ENCODE measurements around the gene RHOH.
A peak's percentile ranks its signal among the peaks of the same experiment; 100 is the strongest.
"Not testable (repeated sequence)": the region's sequence is repeated elsewhere in the genome, so short reads cannot be mapped to it uniquely, and the experiment has no call there.

The RHOH gene, protein sequence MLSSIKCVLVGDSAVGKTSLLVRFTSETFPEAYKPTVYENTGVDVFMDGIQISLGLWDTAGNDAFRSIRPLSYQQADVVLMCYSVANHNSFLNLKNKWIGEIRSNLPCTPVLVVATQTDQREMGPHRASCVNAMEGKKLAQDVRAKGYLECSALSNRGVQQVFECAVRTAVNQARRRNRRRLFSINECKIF

DNA sequence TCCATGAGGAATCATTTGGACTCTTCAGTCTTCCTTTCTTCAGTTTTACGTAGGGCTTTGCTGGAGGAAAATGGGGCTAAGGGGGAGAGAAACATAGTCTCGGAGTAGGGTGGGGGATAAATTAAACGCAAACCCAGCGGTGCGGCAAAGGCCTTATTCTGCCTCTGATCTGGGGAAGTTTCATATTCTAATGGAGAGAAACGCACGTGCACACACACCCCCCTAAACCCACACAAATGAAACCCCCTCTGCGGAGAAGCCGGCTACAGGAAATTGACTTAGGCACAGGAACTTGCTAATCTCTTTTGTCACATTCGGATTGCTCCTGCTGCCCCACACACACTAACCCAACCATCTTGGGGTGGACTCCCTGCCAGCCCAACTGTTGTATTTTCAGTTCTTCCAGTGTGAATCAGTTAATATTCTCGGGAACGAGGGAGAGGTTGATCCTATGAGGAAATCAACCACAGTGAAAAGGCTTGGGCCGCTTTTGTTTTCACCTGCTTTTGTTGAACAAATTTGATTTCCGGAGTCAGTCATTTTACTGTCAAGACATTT, at the start of gene RHOH:
TSS of gene RHOH (plus strand) at position 308 of the 558 bp plus-strand sequence. CDS start 46,356 bp downstream, outside the sequence.
- H3K4me1 ChIP-seq, result peaks cover 66% of the 10 kb centered on the region
- no peaks in the 10 kb centered on the region for H3K9me3 ChIP-seq
- H3K4me3 ChIP-seq, result peak within 1 kb of the TSS; percentile 24
- in situ Hi-C loops (cut with MboI; ENCODE audit: low sequenced_read_pairs), result no loop called here
- H3K36me3 ChIP-seq (replicated peaks), result peaks cover 11% of the 10 kb centered on the region
- peak; percentile 26 to 35 for DNase-seq (ENCODE audit: low spot score in 2 of 2)
- H3K27me3 ChIP-seq (ENCODE audit: low read depth), result no peaks in the 10 kb centered on the region

DNA sequence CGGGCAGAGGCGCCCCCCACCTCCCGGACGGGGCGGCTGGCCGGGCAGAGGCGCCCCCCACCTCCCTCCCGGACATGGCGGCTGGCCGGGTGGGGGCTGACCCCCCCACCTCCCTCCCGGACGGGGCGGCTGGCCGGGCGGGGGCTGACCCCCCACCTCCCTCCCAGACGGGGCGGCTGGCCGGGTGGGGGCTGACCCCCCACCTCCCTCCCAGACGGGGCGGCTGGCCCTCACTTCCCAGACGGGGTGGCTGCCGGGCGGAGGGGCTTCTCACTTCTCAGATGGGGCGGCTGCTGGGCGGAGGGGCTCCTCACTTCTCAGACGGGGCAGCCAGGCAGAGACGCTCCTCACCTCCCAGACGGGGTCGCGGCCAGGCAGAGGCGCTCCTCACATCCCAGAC, 49.3 kb upstream of the RHOH start:
- H3K9me3 ChIP-seq; in situ Hi-C loops (cut with MboI; ENCODE audit: low sequenced_read_pairs); H3K27me3 ChIP-seq (ENCODE audit: low read depth); H3K36me3 ChIP-seq (replicated peaks); H3K4me1 ChIP-seq; H3K4me3 ChIP-seq; DNase-seq (ENCODE audit: low spot score in 2 of 2): not testable (repeated sequence)

DNA sequence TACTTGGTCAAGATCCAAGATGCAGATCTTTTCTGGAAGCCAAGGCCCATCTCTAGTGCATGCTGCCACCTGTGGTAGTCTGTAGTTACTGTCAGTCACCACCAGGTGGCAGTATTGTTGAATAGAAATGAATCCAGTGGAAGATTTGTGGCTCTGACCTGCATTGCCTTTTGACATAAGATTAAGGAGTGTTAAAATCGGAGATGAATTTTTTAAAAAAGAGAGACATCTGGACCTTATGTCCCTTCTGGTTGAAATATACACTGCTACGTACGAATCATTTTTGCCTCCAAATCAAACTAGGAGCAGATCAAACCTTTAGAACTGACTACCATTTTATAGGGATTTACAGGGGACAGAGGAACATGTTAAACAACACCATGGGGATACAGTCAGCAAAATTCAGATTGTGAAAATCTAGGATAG, 46.9 kb upstream of the RHOH start:
- Histone ChIP-seq H3K4me3 (no peak overlapping the region), H3K9me3 (0 out of 2 replicates have a peak, but pooled peaks cover 2% of the 10 kb centered on the region), H3K4me1 (no peaks in the 10 kb centered on the region), H3K36me3 (replicated peaks) (no peaks in the 10 kb centered on the region; the same call in none of the 2 replicates), H3K27me3 (ENCODE audit: low read depth) (no peaks in the 10 kb centered on the region)
- in situ Hi-C loops (cut with MboI; ENCODE audit: low sequenced_read_pairs), result no loop called here
- peak; percentile 70 to 74 for DNase-seq (ENCODE audit: low spot score in 2 of 2)

DNA sequence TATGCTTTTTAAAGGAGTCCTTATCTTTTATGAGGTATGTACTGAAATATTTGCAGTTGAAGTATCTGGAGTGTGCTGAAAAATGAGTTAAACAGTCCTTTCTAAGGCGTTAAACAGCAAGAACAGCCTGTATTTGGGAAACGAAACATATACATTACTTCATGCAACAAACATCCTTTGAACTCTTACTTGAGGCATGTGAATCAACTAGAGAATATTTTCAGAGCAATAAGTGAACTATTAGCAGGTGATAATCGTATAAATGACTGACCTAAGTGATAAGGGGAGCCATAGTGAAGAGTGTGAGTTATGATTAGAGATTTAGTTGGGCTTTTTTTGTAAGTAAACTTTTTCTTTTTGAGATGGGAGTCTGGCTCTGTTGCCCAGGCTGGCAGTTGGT, 45.9 kb upstream of the RHOH start:
- in situ Hi-C loops (cut with MboI; ENCODE audit: low sequenced_read_pairs), result no loop called here
- no peaks in the 10 kb centered on the region; the same call in none of the 2 replicates for H3K36me3 ChIP-seq (replicated peaks)
- no peak overlapping the region for H3K4me3 ChIP-seq
- 0 out of 2 replicates have a peak, but pooled peaks cover 2% of the 10 kb centered on the region for H3K9me3 ChIP-seq
- no peak for DNase-seq (ENCODE audit: low spot score in 2 of 2)
- no peaks in the 10 kb centered on the region for H3K27me3 ChIP-seq (ENCODE audit: low read depth)
- H3K4me1 ChIP-seq, result no peaks in the 10 kb centered on the region

DNA sequence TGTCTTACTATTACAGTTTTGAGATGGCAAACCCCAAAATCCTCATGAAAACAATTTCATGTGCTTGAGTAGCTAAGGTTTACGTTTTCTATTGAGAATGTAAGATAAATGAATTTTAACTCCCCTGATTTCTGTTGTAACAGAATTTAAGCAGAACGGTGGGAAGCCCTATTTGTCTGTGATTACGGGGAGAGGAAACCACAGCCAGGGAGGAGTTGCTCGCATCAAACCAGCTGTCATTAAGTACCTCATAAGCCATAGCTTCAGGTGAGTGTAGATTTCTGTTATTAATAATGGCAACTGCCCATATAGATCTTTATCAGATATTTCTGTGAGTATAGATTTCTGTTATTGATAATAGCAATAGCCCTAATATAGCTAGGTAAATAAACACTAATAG, 44.2 kb upstream of the RHOH start:
- Histone ChIP-seq H3K4me3 (no peak overlapping the region), H3K36me3 (replicated peaks) (no peaks in the 10 kb centered on the region; the same call in none of the 2 replicates), H3K4me1 (no peaks in the 10 kb centered on the region), H3K27me3 (ENCODE audit: low read depth) (no peaks in the 10 kb centered on the region), H3K9me3 (0 out of 2 replicates have a peak, but pooled peaks cover 2% of the 10 kb centered on the region)
- in situ Hi-C loops (cut with MboI; ENCODE audit: low sequenced_read_pairs), result no loop called here
- no peak for DNase-seq (ENCODE audit: low spot score in 2 of 2)

DNA sequence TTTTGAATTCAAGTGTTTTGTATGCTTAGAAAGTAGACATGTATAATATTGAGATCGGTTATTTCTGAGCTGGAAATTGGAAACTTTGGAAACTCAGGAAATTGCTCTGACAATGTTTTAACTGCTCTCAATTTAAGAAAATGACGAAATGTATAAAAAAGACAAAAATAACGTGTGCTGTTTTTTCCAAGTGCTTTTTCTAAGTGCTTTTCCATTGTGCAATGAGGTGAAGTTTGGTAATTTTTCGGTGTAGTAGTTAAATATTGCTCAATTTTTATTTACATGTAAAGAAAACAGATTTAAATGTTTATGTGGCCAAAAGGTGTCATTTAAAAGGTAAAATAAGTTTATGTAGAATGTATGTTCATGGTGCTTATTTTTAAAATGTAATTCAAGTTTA, 39.4 kb upstream of the RHOH start:
- DNase-seq (ENCODE audit: low spot score in 2 of 2), result no peak
- in situ Hi-C loops (cut with MboI; ENCODE audit: low sequenced_read_pairs), result no loop called here
- Histone ChIP-seq H3K4me1 (no peaks in the 10 kb centered on the region), H3K36me3 (replicated peaks) (no peaks in the 10 kb centered on the region; the same call in 1 of the 2 replicates), H3K27me3 (ENCODE audit: low read depth) (no peaks in the 10 kb centered on the region), H3K4me3 (no peak overlapping the region), H3K9me3 (no peaks in the 10 kb centered on the region)

DNA sequence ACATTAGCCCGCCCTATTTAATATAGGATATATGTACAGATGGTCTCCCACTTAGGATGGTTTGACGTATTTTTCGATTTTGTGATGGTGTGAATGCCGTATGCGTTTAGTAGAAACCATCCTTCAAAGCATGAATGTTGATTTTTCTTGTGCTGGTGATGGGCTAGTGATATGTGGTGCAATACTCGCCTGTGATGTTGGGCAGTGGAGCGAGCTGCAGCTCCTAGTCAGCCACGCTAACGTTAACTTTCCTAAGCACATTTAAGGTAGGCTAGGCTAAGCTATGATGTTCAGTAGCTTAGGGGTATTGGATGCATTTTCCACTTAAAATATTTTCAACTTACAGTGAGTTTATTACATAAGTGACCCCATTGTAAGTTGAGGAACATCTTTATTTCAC, 36.6 kb upstream of the RHOH start:
- in situ Hi-C loops (cut with MboI; ENCODE audit: low sequenced_read_pairs), result no loop called here

DNA sequence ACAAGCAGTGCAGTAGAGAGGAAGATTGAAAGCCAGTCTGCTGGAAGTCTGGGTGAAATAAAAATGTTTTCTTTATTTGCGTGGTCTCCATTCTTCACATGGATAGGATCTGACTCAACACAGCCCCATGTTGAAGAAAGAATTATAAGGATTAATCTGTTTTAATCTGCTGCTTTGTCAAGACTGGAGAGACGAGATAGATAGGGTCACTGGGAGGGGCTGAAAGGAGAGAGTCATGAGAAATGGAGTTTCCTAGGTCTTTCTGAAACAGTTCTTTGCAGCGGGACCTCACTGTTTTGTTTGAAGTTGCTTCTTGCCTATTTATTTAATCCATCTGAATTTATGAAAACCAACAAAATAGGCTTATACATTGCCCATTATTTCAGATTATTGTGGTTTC, 32.4 kb upstream of the RHOH start:
- Histone ChIP-seq H3K36me3 (replicated peaks) (no peaks in the 10 kb centered on the region), H3K9me3 (0 out of 2 replicates have a peak, but pooled peaks cover 3% of the 10 kb centered on the region), H3K4me3 (no peak overlapping the region), H3K27me3 (ENCODE audit: low read depth) (no peaks in the 10 kb centered on the region), H3K4me1 (peaks cover 11% of the 10 kb centered on the region)
- in situ Hi-C loops (cut with MboI; ENCODE audit: low sequenced_read_pairs), result no loop called here
- no peak for DNase-seq (ENCODE audit: low spot score in 2 of 2)

More for the DNA sequence above, 36.6 kb upstream of the RHOH start:
- peaks cover 3% of the 10 kb centered on the region; the same call in 1 of the 2 replicates for H3K4me1 ChIP-seq
- no peaks in the 10 kb centered on the region for H3K9me3 ChIP-seq
- no peak overlapping the region for H3K4me3 ChIP-seq
- DNase-seq (ENCODE audit: low spot score in 2 of 2), result no peak
- H3K27me3 ChIP-seq (ENCODE audit: low read depth), result no peaks in the 10 kb centered on the region
- H3K36me3 ChIP-seq (replicated peaks), result no peaks in the 10 kb centered on the region

DNA sequence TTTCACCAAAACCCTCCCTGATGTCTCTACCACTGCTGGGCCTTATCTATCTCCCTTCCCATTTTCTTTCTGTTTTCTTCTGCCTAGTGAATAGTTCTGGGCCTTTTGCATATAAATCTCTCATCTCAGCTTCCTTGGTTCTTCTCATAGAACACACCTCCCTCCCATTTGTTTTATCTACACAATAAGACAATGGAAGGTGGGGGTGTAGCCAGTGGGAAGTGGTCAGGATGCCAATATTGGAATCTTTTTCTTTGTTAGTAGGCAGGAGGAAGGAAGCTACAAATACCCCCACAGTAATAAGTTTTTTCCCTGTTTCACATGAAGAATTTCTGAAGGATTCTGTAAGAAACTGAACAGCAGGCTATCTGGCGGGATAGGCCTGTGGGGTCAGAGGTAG, 30.9 kb upstream of the RHOH start:
- H3K27me3 ChIP-seq (ENCODE audit: low read depth), result no peaks in the 10 kb centered on the region
- in situ Hi-C loops (cut with MboI; ENCODE audit: low sequenced_read_pairs), result no loop called here
- no peaks in the 10 kb centered on the region for H3K36me3 ChIP-seq (replicated peaks)
- peak in 1 of 2 experiments; percentile 14 for DNase-seq (ENCODE audit: low spot score in 2 of 2)
- H3K9me3 ChIP-seq, result 0 out of 2 replicates have a peak, but pooled peaks cover 3% of the 10 kb centered on the region
- H3K4me3 ChIP-seq, result no peak overlapping the region
- peaks cover 11% of the 10 kb centered on the region for H3K4me1 ChIP-seq

DNA sequence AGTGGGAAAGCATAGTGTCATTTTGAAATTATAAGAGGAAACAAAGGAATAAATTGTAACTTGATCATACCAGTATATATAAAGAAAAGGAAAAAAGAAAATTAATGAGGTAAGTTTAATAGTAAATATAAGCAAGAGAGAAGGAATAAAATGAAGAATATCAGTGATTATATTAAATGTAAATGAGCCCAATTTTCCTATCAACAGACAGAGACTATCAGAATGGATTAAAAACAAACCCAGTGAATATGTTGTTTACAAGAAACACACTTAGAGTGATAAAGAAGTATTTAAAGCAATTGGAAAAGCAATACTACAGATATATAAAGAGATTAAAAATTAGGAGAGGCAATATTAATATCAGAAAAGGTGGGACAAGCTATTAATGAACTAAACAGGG, 28.8 kb upstream of the RHOH start:
- DNase-seq (ENCODE audit: low spot score in 2 of 2), result no peak
- 0 out of 2 replicates have a peak, but pooled peaks cover 3% of the 10 kb centered on the region for H3K9me3 ChIP-seq
- in situ Hi-C loops (cut with MboI; ENCODE audit: low sequenced_read_pairs), result no loop called here

DNA sequence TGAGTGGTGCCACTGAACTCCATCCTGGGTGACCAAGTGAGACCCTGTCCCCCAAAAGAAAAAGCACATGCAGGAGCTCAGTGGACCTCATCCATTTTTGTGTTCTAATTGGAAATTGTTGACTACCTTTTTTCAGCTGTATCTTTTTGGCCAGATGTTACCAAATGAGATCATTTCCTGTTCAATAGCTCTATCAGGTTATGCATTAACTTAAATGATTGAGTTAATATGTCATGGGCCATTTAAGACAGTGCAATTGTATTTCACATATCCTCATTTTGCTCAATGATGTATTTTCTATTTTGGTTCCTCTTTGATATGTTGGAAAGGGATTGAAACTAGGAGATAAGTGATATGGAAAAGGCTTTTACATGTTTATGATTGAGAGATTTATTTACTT, 26.2 kb upstream of the RHOH start:
- in situ Hi-C loops (cut with MboI; ENCODE audit: low sequenced_read_pairs), result no loop called here
- H3K27me3 ChIP-seq (ENCODE audit: low read depth), result no peaks in the 10 kb centered on the region
- no peak overlapping the region for H3K4me3 ChIP-seq
- H3K4me1 ChIP-seq, result peaks cover 8% of the 10 kb centered on the region
- 0 out of 2 replicates have a peak, but pooled peaks cover 3% of the 10 kb centered on the region for H3K9me3 ChIP-seq
- DNase-seq (ENCODE audit: low spot score in 2 of 2), result no peak
- H3K36me3 ChIP-seq (replicated peaks), result no peaks in the 10 kb centered on the region

More for the DNA sequence above, 28.8 kb upstream of the RHOH start:
- no peaks in the 10 kb centered on the region for H3K27me3 ChIP-seq (ENCODE audit: low read depth)
- H3K4me3 ChIP-seq, result no peak overlapping the region
- H3K4me1 ChIP-seq, result peaks cover 11% of the 10 kb centered on the region
- H3K36me3 ChIP-seq (replicated peaks), result no peaks in the 10 kb centered on the region

DNA sequence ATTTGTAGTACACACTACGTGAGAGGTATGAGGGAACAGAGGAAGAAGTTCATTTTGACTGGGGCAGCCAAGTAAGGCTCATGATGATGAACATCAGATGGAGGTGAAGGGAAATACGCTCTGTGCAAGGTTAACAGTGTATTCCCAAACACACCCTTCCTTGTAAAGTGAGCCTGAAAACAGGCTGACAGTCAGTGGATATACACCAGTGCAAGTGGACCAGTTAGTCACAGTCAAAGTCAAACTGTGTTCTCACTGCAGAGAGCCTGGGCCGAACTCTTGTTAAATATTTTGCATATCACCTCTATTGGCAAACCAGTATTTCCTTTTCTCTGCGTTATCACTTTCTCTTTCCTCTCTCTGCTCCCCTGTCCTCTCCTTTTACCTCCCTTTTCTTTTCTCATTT, 23.4 kb upstream of the RHOH start:
- no peak overlapping the region for H3K4me3 ChIP-seq
- no peaks in the 10 kb centered on the region for H3K4me1 ChIP-seq
- no peaks in the 10 kb centered on the region for H3K9me3 ChIP-seq
- in situ Hi-C loops (cut with MboI; ENCODE audit: low sequenced_read_pairs), result no loop called here
- no peak for DNase-seq (ENCODE audit: low spot score in 2 of 2)
- H3K27me3 ChIP-seq (ENCODE audit: low read depth), result no peaks in the 10 kb centered on the region
- no peaks in the 10 kb centered on the region for H3K36me3 ChIP-seq (replicated peaks)

DNA sequence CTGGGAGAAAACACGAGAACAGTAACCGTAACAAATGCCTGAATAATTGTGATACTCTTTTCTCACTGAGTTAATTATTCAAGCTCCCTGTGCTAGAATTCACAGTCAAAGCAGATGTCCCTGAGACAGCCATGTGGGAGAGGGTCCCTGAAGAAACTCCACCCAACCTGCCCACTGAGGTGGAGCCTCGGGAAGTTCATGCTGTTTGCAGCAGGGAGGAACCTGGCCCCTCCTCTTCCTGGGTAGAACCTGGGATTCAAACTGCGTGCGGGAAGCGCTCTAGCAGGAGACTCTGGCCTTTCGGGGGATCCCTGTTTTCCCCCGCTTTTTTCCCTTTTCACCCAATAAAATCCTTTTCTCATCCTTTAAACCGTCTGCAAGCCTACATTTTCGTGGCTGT, 20.2 kb upstream of the RHOH start:
- no peak for DNase-seq (ENCODE audit: low spot score in 2 of 2)
- in situ Hi-C loops (cut with MboI; ENCODE audit: low sequenced_read_pairs), result no loop called here

DNA sequence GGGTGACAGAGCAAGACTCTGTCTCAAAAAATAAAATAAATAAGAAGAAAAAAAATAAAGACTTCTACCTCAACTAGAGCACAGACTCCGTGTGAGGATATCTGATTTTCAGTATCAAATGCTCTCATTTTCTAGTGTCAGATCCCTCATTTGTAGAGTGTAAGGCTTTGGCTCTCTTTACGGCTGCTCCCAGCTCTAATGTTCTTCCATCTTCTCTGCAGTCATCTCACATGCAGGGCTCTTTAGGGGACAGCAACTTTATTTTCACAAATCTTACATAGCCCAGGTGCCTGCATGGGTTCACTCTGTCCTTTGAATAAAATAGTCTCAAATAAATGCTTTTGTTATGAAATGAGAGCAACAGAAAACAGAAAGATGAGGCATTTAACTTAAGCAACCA, 19.2 kb upstream of the RHOH start:
- Histone ChIP-seq H3K4me3 (no peak overlapping the region), H3K27me3 (ENCODE audit: low read depth) (no peaks in the 10 kb centered on the region), H3K36me3 (replicated peaks) (no peaks in the 10 kb centered on the region), H3K4me1 (no peaks in the 10 kb centered on the region), H3K9me3 (no peaks in the 10 kb centered on the region)
- in situ Hi-C loops (cut with MboI; ENCODE audit: low sequenced_read_pairs), result no loop called here
- DNase-seq (ENCODE audit: low spot score in 2 of 2), result no peak

More for the DNA sequence above, 20.2 kb upstream of the RHOH start:
- H3K27me3 ChIP-seq (ENCODE audit: low read depth), result no peaks in the 10 kb centered on the region
- H3K4me3 ChIP-seq, result no peak overlapping the region
- H3K9me3 ChIP-seq, result no peaks in the 10 kb centered on the region
- no peaks in the 10 kb centered on the region for H3K36me3 ChIP-seq (replicated peaks)
- no peaks in the 10 kb centered on the region for H3K4me1 ChIP-seq

Measured in HAP-1 (cell line).